ENCODE measurements around the gene CALR3. TPM values are rescaled to one million over a fixed set of nuclear protein-coding genes. Genes with fewer than 3 reads are reported as not detected.

CALR3 gene
- polyA plus RNA-seq, 4 donors: not detected

GRCh38 chr19:16429066-16429758 lies 66.8 kb downstream of the CALR3 start:
- FAIRE-seq: no peak
- WGBS, 3 donors: 70 to 78% (median 72%) methylated on average over 13 of the region's 13 CpGs
- no peak overlapping the region for H3K27ac ChIP-seq (ENCODE audit: low read depth in 1 of 3, low read length in 2 of 3)

More at GRCh38 chr19:16429066-16429758, 66.8 kb downstream of the CALR3 start:
- no peak overlapping the region for H3K4me3 ChIP-seq (ENCODE audit: low read depth in 1 of 3, low read length in 3 of 3)
- DNase-seq: no peak
- no peaks in the 10 kb centered on the region for H3K9me3 ChIP-seq (ENCODE audit: control insufficient read depth in 2 of 2, insufficient read depth in 1 of 2, low read depth in 1 of 2, low read length in 1 of 2)
- no peaks in the 10 kb centered on the region for H3K27me3 ChIP-seq (ENCODE audit: control insufficient read depth in 3 of 3, insufficient read depth in 3 of 3, low read length in 3 of 3)
- no peaks in the 10 kb centered on the region for H3K4me1 ChIP-seq (ENCODE audit: control insufficient read depth in 3 of 3, insufficient read depth in 2 of 3, low read depth in 1 of 3, low read length in 2 of 3)
- H3K36me3 ChIP-seq (ENCODE audit: control insufficient read depth in 3 of 3, insufficient read depth in 2 of 3, low read depth in 1 of 3, low read length in 3 of 3): peaks cover 8 to 65% (median 9%) of the 10 kb centered on the region in 3 donors

Other genes with a start within 250 kb of the CALR3 start
- 10 to 100 TPM in 1 of 4 donors, 1 to 10 TPM in 3; 1.1 to 25.4 (median 6.5) TPM for gene KLF2, start 171.3 kb downstream of the CALR3 start, polyA plus RNA-seq
- gene EPS15L1, start 24.2 kb downstream of the CALR3 start, polyA plus RNA-seq: 10 to 100 TPM; 14.3 to 19.0 (median 15.5) TPM
- 1 to 10 TPM in 3 of 4 donors, under 1 TPM in 1; 0.67 to 3.7 (median 2.2) TPM for gene C19orf44, start 227 bp upstream of the CALR3 start, polyA plus RNA-seq
- 10 to 100 TPM in 2 of 4 donors, 1 to 10 TPM in 2; 9.8 to 43.9 (median 17.7) TPM for gene CHERP, start 46.3 kb upstream of the CALR3 start, polyA plus RNA-seq
- 10 to 100 TPM; 14.5 to 34.3 (median 18.7) TPM for gene SLC35E1, start 76.2 kb upstream of the CALR3 start, polyA plus RNA-seq
- gene MED26, start 132.0 kb upstream of the CALR3 start, polyA plus RNA-seq: 1 to 10 TPM; 4.6 to 7.9 (median 5.4) TPM
- 10 to 100 TPM; 59.9 to 95.7 (median 75.8) TPM for gene SMIM7, start 164.0 kb upstream of the CALR3 start, polyA plus RNA-seq
- 1 to 10 TPM; 2.1 to 3.6 (median 3.1) TPM for gene TMEM38A, start 165.0 kb upstream of the CALR3 start, polyA plus RNA-seq
- gene NWD1, start 223.7 kb upstream of the CALR3 start, polyA plus RNA-seq: under 1 TPM in 2 of 4 donors, not detected in 2; 0.01 to 0.09 TPM